Neural cell (in vitro differentiated cells): ENCODE results near the gene LMNB1.

Experiments used
- CTCF ChIP-seq: fragments of 450-650 bp; IDR thresholded peaks from 2 replicates; pipeline ENCODE4 v1.5.1; 2014; ENCODE audit warnings: antibody characterized with exemption, mild to moderate bottlenecking, moderate library complexity; ENCODE audit not compliant: poor library complexity, severe bottlenecking
- EP300 ChIP-seq: fragments of 450-650 bp; conservative IDR thresholded peaks from 2 replicates; pipeline ENCODE4 v1.6.1; 2014; ENCODE audit warnings: antibody characterized with exemption, mild to moderate bottlenecking, moderate library complexity; ENCODE audit not compliant: poor library complexity, severe bottlenecking
- REST ChIP-seq: IDR thresholded peaks from 2 replicates; pipeline ENCODE4 v1.6.1; 2012; ENCODE audit warnings: borderline replicate concordance

GRCh38 chr5:126863402-126863801 lies 86.5 kb downstream of the LMNB1 start:
- TF ChIP-seq CTCF (no peak), REST (no peak), EP300 (no peak)
